ENCODE data around the gene PDGFC. TPM values are rescaled to one million over a fixed set of nuclear protein-coding genes. Genes with fewer than 3 reads are reported as not detected.

PDGFC gene
- 39.2 and 48.9 TPM in 2 replicates for total RNA-seq

GRCh38 chr4:156971676-156972378 is at the start of gene PDGFC:
TSS of gene PDGFC (minus strand) at chr4:156971799. CDS start at chr4:156970903, 896 bp downstream.

Other genes with a start within 250 kb of the PDGFC start
- 2.1 and 3.4 TPM in 2 replicates for gene GLRB, start 104.4 kb upstream of the PDGFC start, total RNA-seq
- not detected in 2 replicates for gene GRIA2, start 248.9 kb upstream of the PDGFC start, total RNA-seq

All from tracheal epithelial cell (primary cell).